WTC11 (cell line): Measurements from ENCODE around the gene COBLL1. TPM values are rescaled to one million over a fixed set of nuclear protein-coding genes. Genes with fewer than 3 reads are reported as not detected.

Source experiments
- ATAC-seq: fragments of 200-7000 bp; cut with Tn5 transposase; 2 replicates; pipeline ENCODE4 v1.10.0; 2021; ENCODE audit warnings: mild to moderate bottlenecking, moderate library complexity
- CTCF ChIA-PET: fragments of 300-600 bp; sonication (Branson Sonifier 250); formaldehyde crosslinking; loops from one replicate; lab custom pipeline; 2021; ENCODE audit warnings: antibody characterized with exemption; lab: Charles Lee
- POLR2A ChIA-PET: fragments of 350-600 bp; sonication (Branson Sonifier 250); formaldehyde crosslinking; loops from one replicate; lab custom pipeline; 2021; ENCODE audit warnings: antibody characterized with exemption; lab: Charles Lee
- DNase-seq: peaks from one replicate; pipeline ENCODE4 v3.0.0; 2021; ENCODE audit warnings: low spot score
- H3K27ac Mint-ChIP-seq: 2 replicates; pipeline ENCODE4 v1.8.0; 2021; ENCODE audit warnings: mixed read lengths
- H3K27me3 Mint-ChIP-seq: 2 replicates; pipeline ENCODE4 v1.8.0; 2021; ENCODE audit warnings: low read depth, mild to moderate bottlenecking, moderate library complexity, mixed read lengths
- H3K36me3 Mint-ChIP-seq: 2 replicates; pipeline ENCODE4 v1.8.0; 2021; ENCODE audit warnings: mixed read lengths
- H3K4me1 Mint-ChIP-seq: 2 replicates; pipeline ENCODE4 v1.8.0; 2022; ENCODE audit warnings: mixed read lengths
- H3K4me3 Mint-ChIP-seq: 2 replicates; pipeline ENCODE4 v1.8.0; 2021; ENCODE audit warnings: mild to moderate bottlenecking, moderate library complexity, mixed read lengths
- H3K9me3 Mint-ChIP-seq: 2 replicates; pipeline ENCODE4 v1.8.0; 2021; ENCODE audit warnings: mixed read lengths
- ATF2 ChIP-seq: sonication (generic); formaldehyde crosslinking; IDR thresholded peaks from 2 replicates; pipeline ENCODE4 v1.8.1; 2022; ENCODE audit warnings: low read depth, missing genetic modification reagents, borderline replicate concordance
- ATF3 ChIP-seq: sonication (generic); formaldehyde crosslinking; conservative IDR thresholded peaks from 2 replicates; pipeline ENCODE4 v1.8.1; 2022; ENCODE audit warnings: mild to moderate bottlenecking, missing genetic modification reagents
- CBFB ChIP-seq: sonication (generic); formaldehyde crosslinking; IDR thresholded peaks from 2 replicates; pipeline ENCODE4 v1.8.1; 2022; ENCODE audit warnings: mild to moderate bottlenecking, low read depth, missing genetic modification reagents
- E2F1 ChIP-seq: sonication (generic); formaldehyde crosslinking; IDR thresholded peaks from 2 replicates; pipeline ENCODE4 v1.8.0; 2022; ENCODE audit warnings: mild to moderate bottlenecking, missing genetic modification reagents
- ESRRA ChIP-seq: sonication (generic); formaldehyde crosslinking; IDR thresholded peaks from 2 replicates; pipeline ENCODE4 v1.8.1; 2022; ENCODE audit warnings: mild to moderate bottlenecking, missing genetic modification reagents, borderline replicate concordance
- FOXK1 ChIP-seq: sonication (generic); formaldehyde crosslinking; IDR thresholded peaks from 2 replicates; pipeline ENCODE4 v1.8.0; 2022; ENCODE audit warnings: mild to moderate bottlenecking, moderate library complexity, missing genetic modification reagents
- MLX ChIP-seq: sonication (generic); formaldehyde crosslinking; IDR thresholded peaks from 2 replicates; pipeline ENCODE4 v1.8.1; 2023; ENCODE audit warnings: mild to moderate bottlenecking, missing genetic modification reagents, moderate library complexity
- NFYB ChIP-seq: sonication (generic); formaldehyde crosslinking; conservative IDR thresholded peaks from 2 replicates; pipeline ENCODE4 v1.8.0; 2022; ENCODE audit warnings: low read depth, missing genetic modification reagents
- OVOL2 ChIP-seq: fragments of 250-450 bp; sonication (Bioruptor Pico); IDR thresholded peaks from 2 replicates; pipeline ENCODE4 v1.9.0; 2021; ENCODE audit warnings: mild to moderate bottlenecking, borderline replicate concordance
- TEAD1 ChIP-seq: sonication (generic); formaldehyde crosslinking; IDR thresholded peaks from 2 replicates; pipeline ENCODE4 v1.8.0; 2022; ENCODE audit warnings: mild to moderate bottlenecking, missing genetic modification reagents
- TP53 ChIP-seq: sonication (generic); formaldehyde crosslinking; IDR thresholded peaks from 2 replicates; pipeline ENCODE4 v1.8.1; 2023; ENCODE audit warnings: mild to moderate bottlenecking, missing genetic modification reagents
- ZNF121 ChIP-seq: sonication (generic); formaldehyde crosslinking; IDR thresholded peaks from 2 replicates; pipeline ENCODE4 v1.8.0; 2023; ENCODE audit warnings: missing genetic modification reagents
- ZNF263 ChIP-seq: sonication (generic); formaldehyde crosslinking; IDR thresholded peaks from 2 replicates; pipeline ENCODE4 v1.8.1; 2022; ENCODE audit warnings: low read depth, mild to moderate bottlenecking, moderate library complexity, missing genetic modification reagents
- total RNA-seq: library from RNA; stranded (reverse); gene quantifications from 3 replicates; pipeline ENCODE4 v1.2.3, GENCODE V29; 2021
- TF ChIP-seq, protein P1 (sequence below): sonication (generic); formaldehyde crosslinking; IDR thresholded peaks from 2 replicates; pipeline ENCODE4 v1.8.1; 2023; ENCODE audit warnings: mild to moderate bottlenecking, missing genetic modification reagents
- TF ChIP-seq, protein P2 (sequence below): sonication (generic); formaldehyde crosslinking; IDR thresholded peaks from 2 replicates; pipeline ENCODE4 v1.8.1; 2022; ENCODE audit warnings: missing genetic modification reagents, borderline replicate concordance
- TF ChIP-seq, protein P3 (sequence below): fragments of 250-450 bp; sonication (Bioruptor Pico); IDR thresholded peaks from 2 replicates; pipeline ENCODE4 v1.9.0; 2021; ENCODE audit warnings: mild to moderate bottlenecking, borderline replicate concordance

Gene COBLL1
- total RNA-seq, 1 experiment from 2014 or later: 5.8 TPM

GRCh38 chr2:164852086-164852485 lies 10.5 kb upstream of the COBLL1 start:
- no peak for DNase-seq
- no peaks in the 10 kb centered on the region for H3K9me3 Mint-ChIP-seq
- no peak overlapping the region for H3K4me3 Mint-ChIP-seq
- ChIA-PET POLR2A (interaction anchor here (0.7 kb wide), 1 partner anchor 76 kb away, joined by 5 read pairs; no protein-coding TSS in a partner anchor), CTCF (interaction anchor here (1.5 kb wide), 1 partner anchor 10 kb away, joined by 7 read pairs; the partner anchor contains the start of gene COBLL1)
- H3K4me1 Mint-ChIP-seq: no peaks in the 10 kb centered on the region
- no peaks in the 10 kb centered on the region for H3K27me3 Mint-ChIP-seq
- no peak overlapping the region for H3K27ac Mint-ChIP-seq
- ATAC-seq: no peak
- TF ChIP-seq TEAD1 (CRISPR knock-in tag) (no peak), ATF2 (CRISPR knock-in tag) (no peak), NFYB (CRISPR knock-in tag) (no peak), OVOL2 (no peak), ESRRA (no peak), TP53 (CRISPR knock-in tag) (no peak), ZNF121 (CRISPR knock-in tag) (no peak), ATF3 (CRISPR knock-in tag) (no peak), ZNF263 (CRISPR knock-in tag) (no peak), FOXK1 (CRISPR knock-in tag) (no peak), CBFB (CRISPR knock-in tag) (no peak), MLX (no peak), E2F1 (CRISPR knock-in tag) (no peak)
- TF ChIP-seq, protein P1, sequence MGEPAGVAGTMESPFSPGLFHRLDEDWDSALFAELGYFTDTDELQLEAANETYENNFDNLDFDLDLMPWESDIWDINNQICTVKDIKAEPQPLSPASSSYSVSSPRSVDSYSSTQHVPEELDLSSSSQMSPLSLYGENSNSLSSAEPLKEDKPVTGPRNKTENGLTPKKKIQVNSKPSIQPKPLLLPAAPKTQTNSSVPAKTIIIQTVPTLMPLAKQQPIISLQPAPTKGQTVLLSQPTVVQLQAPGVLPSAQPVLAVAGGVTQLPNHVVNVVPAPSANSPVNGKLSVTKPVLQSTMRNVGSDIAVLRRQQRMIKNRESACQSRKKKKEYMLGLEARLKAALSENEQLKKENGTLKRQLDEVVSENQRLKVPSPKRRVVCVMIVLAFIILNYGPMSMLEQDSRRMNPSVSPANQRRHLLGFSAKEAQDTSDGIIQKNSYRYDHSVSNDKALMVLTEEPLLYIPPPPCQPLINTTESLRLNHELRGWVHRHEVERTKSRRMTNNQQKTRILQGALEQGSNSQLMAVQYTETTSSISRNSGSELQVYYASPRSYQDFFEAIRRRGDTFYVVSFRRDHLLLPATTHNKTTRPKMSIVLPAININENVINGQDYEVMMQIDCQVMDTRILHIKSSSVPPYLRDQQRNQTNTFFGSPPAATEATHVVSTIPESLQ (CRISPR knock-in tag): no peak
- TF ChIP-seq, protein P2, sequence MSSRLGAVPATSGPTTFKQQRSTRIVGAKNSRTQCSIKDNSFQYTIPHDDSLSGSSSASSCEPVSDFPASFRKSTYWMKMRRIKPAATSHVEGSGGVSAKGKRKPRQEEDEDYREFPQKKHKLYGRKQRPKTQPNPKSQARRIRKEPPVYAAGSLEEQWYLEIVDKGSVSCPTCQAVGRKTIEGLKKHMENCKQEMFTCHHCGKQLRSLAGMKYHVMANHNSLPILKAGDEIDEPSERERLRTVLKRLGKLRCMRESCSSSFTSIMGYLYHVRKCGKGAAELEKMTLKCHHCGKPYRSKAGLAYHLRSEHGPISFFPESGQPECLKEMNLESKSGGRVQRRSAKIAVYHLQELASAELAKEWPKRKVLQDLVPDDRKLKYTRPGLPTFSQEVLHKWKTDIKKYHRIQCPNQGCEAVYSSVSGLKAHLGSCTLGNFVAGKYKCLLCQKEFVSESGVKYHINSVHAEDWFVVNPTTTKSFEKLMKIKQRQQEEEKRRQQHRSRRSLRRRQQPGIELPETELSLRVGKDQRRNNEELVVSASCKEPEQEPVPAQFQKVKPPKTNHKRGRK: no peak
- TF ChIP-seq, protein P3, sequence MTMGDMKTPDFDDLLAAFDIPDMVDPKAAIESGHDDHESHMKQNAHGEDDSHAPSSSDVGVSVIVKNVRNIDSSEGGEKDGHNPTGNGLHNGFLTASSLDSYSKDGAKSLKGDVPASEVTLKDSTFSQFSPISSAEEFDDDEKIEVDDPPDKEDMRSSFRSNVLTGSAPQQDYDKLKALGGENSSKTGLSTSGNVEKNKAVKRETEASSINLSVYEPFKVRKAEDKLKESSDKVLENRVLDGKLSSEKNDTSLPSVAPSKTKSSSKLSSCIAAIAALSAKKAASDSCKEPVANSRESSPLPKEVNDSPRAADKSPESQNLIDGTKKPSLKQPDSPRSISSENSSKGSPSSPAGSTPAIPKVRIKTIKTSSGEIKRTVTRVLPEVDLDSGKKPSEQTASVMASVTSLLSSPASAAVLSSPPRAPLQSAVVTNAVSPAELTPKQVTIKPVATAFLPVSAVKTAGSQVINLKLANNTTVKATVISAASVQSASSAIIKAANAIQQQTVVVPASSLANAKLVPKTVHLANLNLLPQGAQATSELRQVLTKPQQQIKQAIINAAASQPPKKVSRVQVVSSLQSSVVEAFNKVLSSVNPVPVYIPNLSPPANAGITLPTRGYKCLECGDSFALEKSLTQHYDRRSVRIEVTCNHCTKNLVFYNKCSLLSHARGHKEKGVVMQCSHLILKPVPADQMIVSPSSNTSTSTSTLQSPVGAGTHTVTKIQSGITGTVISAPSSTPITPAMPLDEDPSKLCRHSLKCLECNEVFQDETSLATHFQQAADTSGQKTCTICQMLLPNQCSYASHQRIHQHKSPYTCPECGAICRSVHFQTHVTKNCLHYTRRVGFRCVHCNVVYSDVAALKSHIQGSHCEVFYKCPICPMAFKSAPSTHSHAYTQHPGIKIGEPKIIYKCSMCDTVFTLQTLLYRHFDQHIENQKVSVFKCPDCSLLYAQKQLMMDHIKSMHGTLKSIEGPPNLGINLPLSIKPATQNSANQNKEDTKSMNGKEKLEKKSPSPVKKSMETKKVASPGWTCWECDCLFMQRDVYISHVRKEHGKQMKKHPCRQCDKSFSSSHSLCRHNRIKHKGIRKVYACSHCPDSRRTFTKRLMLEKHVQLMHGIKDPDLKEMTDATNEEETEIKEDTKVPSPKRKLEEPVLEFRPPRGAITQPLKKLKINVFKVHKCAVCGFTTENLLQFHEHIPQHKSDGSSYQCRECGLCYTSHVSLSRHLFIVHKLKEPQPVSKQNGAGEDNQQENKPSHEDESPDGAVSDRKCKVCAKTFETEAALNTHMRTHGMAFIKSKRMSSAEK (CRISPR knock-in tag): no peak
- no peaks in the 10 kb centered on the region for H3K36me3 Mint-ChIP-seq
